A549 (cell line): ENCODE measurements around the gene LGALS7.

Experiments
- POLR2A ChIP-seq: IDR thresholded peaks from 2 replicates; pipeline ENCODE4 v1.6.1; 2012; ENCODE audit warnings: mild to moderate bottlenecking, low read length
- RARB ChIP-seq: fragments of 250-450 bp; sonication (Bioruptor Pico); IDR thresholded peaks from 2 replicates; pipeline ENCODE4 v1.8.0; 2021; ENCODE audit warnings: mild to moderate bottlenecking, moderate library complexity
- REST ChIP-seq: fragments of 200-600 bp; sonication (generic); IDR thresholded peaks from 2 replicates; pipeline ENCODE4 v1.6.1; 2016; ENCODE audit warnings: antibody characterized with exemption, mild to moderate bottlenecking, moderate library complexity

- TF ChIP-seq POLR2A, result no peak
- TF ChIP-seq RARB (CRISPR knock-in tag), result no peak
- TF ChIP-seq REST, result no peak
Measured at GRCh38 chr19:38773469-38774177, at the start of gene LGALS7.
